ENCODE results near the gene BCLAF3.

BCLAF3 gene

GRCh38 chrX:19990556-19991349 is at the start of gene BCLAF3:
Gene BCLAF3, minus strand, starts transcription at chrX:19991061. Its CDS starts 20,797 bp downstream, at chrX:19970264.
- Mint-ChIP-seq H3K27ac (peak within 1 kb of the TSS; percentile 81), H3K36me3 (no peaks in the 10 kb centered on the region), H3K4me3 (peak within 1 kb of the TSS; percentile 77), H3K4me1 (peaks cover 20% of the 10 kb centered on the region), H3K9me3 (no peaks in the 10 kb centered on the region)
- peak; percentile 97 for ATAC-seq
- DNase-seq (ENCODE audit: low spot score in 2 of 2) = peak; percentile 85 to 92

GRCh38 chrX:20038966-20039365 is 48.1 kb upstream of the BCLAF3 start:
- H3K36me3 Mint-ChIP-seq = no peaks in the 10 kb centered on the region
- no peaks in the 10 kb centered on the region for H3K4me1 Mint-ChIP-seq
- no peaks in the 10 kb centered on the region for H3K9me3 Mint-ChIP-seq
- DNase-seq (ENCODE audit: low spot score in 2 of 2) (no peak), ATAC-seq (no peak)
- H3K4me3 Mint-ChIP-seq = no peak overlapping the region
- H3K27ac Mint-ChIP-seq = no peak overlapping the region

GRCh38 chrX:20037186-20037585 is 46.3 kb upstream of the BCLAF3 start:
- DNase-seq (ENCODE audit: low spot score in 2 of 2) (no peak), ATAC-seq (no peak)
- Mint-ChIP-seq H3K36me3 (no peaks in the 10 kb centered on the region), H3K27ac (no peak overlapping the region), H3K4me3 (no peak overlapping the region), H3K4me1 (no peaks in the 10 kb centered on the region), H3K9me3 (no peaks in the 10 kb centered on the region)

GRCh38 chrX:20032201-20032600 is 41.3 kb upstream of the BCLAF3 start:
- Mint-ChIP-seq H3K36me3 (no peaks in the 10 kb centered on the region), H3K9me3 (no peaks in the 10 kb centered on the region), H3K27ac (no peak overlapping the region), H3K4me3 (no peak overlapping the region), H3K4me1 (no peaks in the 10 kb centered on the region)
- no peak for ATAC-seq
- DNase-seq (ENCODE audit: low spot score in 2 of 2) = no peak

- Mint-ChIP-seq H3K4me3 (no peak overlapping the region), H3K4me1 (no peaks in the 10 kb centered on the region), H3K36me3 (no peaks in the 10 kb centered on the region), H3K27ac (no peak overlapping the region), H3K9me3 (no peaks in the 10 kb centered on the region)
- DNase-seq (ENCODE audit: low spot score in 2 of 2) = no peak
- no peak for ATAC-seq
Observed at GRCh38 chrX:20029728-20030127, 38.9 kb upstream of the BCLAF3 start.

- H3K4me1 Mint-ChIP-seq = no peaks in the 10 kb centered on the region
Observed at GRCh38 chrX:20028588-20028987, 37.7 kb upstream of the BCLAF3 start.

GRCh38 chrX:20026278-20026677 is 35.4 kb upstream of the BCLAF3 start:
- Mint-ChIP-seq H3K4me1 (no peaks in the 10 kb centered on the region), H3K4me3 (no peak overlapping the region), H3K36me3 (no peaks in the 10 kb centered on the region), H3K9me3 (no peaks in the 10 kb centered on the region), H3K27ac (no peak overlapping the region)
- no peak for ATAC-seq
- no peak for DNase-seq (ENCODE audit: low spot score in 2 of 2)

More at GRCh38 chrX:20028588-20028987, 37.7 kb upstream of the BCLAF3 start:
- no peak overlapping the region for H3K27ac Mint-ChIP-seq
- ATAC-seq (no peak), DNase-seq (ENCODE audit: low spot score in 2 of 2) (no peak)
- no peaks in the 10 kb centered on the region for H3K36me3 Mint-ChIP-seq
- H3K9me3 Mint-ChIP-seq = no peaks in the 10 kb centered on the region
- H3K4me3 Mint-ChIP-seq = no peak overlapping the region

GRCh38 chrX:20019672-20020365 is 29.0 kb upstream of the BCLAF3 start:
- ATAC-seq = no peak

GRCh38 chrX:20016616-20016945 is 25.7 kb upstream of the BCLAF3 start:
- H3K4me3 Mint-ChIP-seq = no peak overlapping the region
- H3K4me1 Mint-ChIP-seq = no peaks in the 10 kb centered on the region
- no peaks in the 10 kb centered on the region for H3K36me3 Mint-ChIP-seq
- peaks cover 4% of the 10 kb centered on the region for H3K9me3 Mint-ChIP-seq
- no peak for DNase-seq (ENCODE audit: low spot score in 2 of 2)
- no peak for ATAC-seq
- no peak overlapping the region for H3K27ac Mint-ChIP-seq

More at GRCh38 chrX:20019672-20020365, 29.0 kb upstream of the BCLAF3 start:
- no peaks in the 10 kb centered on the region for H3K36me3 Mint-ChIP-seq
- H3K27ac Mint-ChIP-seq = peak overlapping the region; percentile 21
- peaks cover 4% of the 10 kb centered on the region for H3K9me3 Mint-ChIP-seq
- no peak for DNase-seq (ENCODE audit: low spot score in 2 of 2)
- no peak overlapping the region for H3K4me3 Mint-ChIP-seq
- H3K4me1 Mint-ChIP-seq = no peaks in the 10 kb centered on the region

GRCh38 chrX:20015945-20016615 is 25.2 kb upstream of the BCLAF3 start:
- Mint-ChIP-seq H3K4me3 (no peak overlapping the region), H3K4me1 (no peaks in the 10 kb centered on the region), H3K9me3 (peaks cover 4% of the 10 kb centered on the region), H3K36me3 (no peaks in the 10 kb centered on the region), H3K27ac (no peak overlapping the region)
- DNase-seq (ENCODE audit: low spot score in 2 of 2) (no peak), ATAC-seq (no peak)

GRCh38 chrX:20015422-20015821 is 24.6 kb upstream of the BCLAF3 start:
- H3K4me3 Mint-ChIP-seq = no peak overlapping the region
- H3K27ac Mint-ChIP-seq = no peak overlapping the region
- ATAC-seq = no peak
- H3K9me3 Mint-ChIP-seq = peaks cover 4% of the 10 kb centered on the region
- H3K36me3 Mint-ChIP-seq = no peaks in the 10 kb centered on the region
- DNase-seq (ENCODE audit: low spot score in 2 of 2) = no peak
- no peaks in the 10 kb centered on the region for H3K4me1 Mint-ChIP-seq

- Mint-ChIP-seq H3K9me3 (peaks cover 4% of the 10 kb centered on the region), H3K4me3 (no peak overlapping the region), H3K27ac (no peak overlapping the region), H3K4me1 (no peaks in the 10 kb centered on the region), H3K36me3 (no peaks in the 10 kb centered on the region)
- ATAC-seq (no peak), DNase-seq (ENCODE audit: low spot score in 2 of 2) (no peak)
Observed at GRCh38 chrX:20011608-20012007, 20.7 kb upstream of the BCLAF3 start.

- ATAC-seq = no peak
- H3K4me1 Mint-ChIP-seq = no peaks in the 10 kb centered on the region
- H3K9me3 Mint-ChIP-seq = no peaks in the 10 kb centered on the region
- H3K36me3 Mint-ChIP-seq = no peaks in the 10 kb centered on the region
- H3K27ac Mint-ChIP-seq = no peak overlapping the region
- DNase-seq (ENCODE audit: low spot score in 2 of 2) = no peak
- H3K4me3 Mint-ChIP-seq = no peak overlapping the region
Observed at GRCh38 chrX:20007962-20008622, 17.2 kb upstream of the BCLAF3 start.

GRCh38 chrX:20005883-20006282 is 15.0 kb upstream of the BCLAF3 start:
- H3K4me1 Mint-ChIP-seq = no peaks in the 10 kb centered on the region
- no peak overlapping the region for H3K27ac Mint-ChIP-seq
- H3K9me3 Mint-ChIP-seq = no peaks in the 10 kb centered on the region
- H3K36me3 Mint-ChIP-seq = no peaks in the 10 kb centered on the region
- DNase-seq (ENCODE audit: low spot score in 2 of 2) (no peak), ATAC-seq (no peak)
- no peak overlapping the region for H3K4me3 Mint-ChIP-seq

- Mint-ChIP-seq H3K27ac (no peak overlapping the region), H3K4me3 (no peak overlapping the region), H3K36me3 (no peaks in the 10 kb centered on the region), H3K4me1 (no peaks in the 10 kb centered on the region), H3K9me3 (no peaks in the 10 kb centered on the region)
- DNase-seq (ENCODE audit: low spot score in 2 of 2) = no peak
- no peak for ATAC-seq
Observed at GRCh38 chrX:20001588-20001987, 10.7 kb upstream of the BCLAF3 start.
